ENCODE measurements around the gene PTPN2. TPM values are rescaled to one million over a fixed set of nuclear protein-coding genes. Genes with fewer than 3 reads are reported as not detected.

Gene PTPN2
- total and polyA plus RNA-seq, 2 experiments from 2014 or later, result 49.9 to 65.5 TPM

- peaks cover 4% of the 10 kb centered on the region; the same call in 2 of the 3 replicates for H3K36me3 Mint-ChIP-seq (ENCODE audit: low read depth)
Observed at GRCh38 chr18:12774982-12775381, 109.1 kb downstream of the PTPN2 start.

DNA sequence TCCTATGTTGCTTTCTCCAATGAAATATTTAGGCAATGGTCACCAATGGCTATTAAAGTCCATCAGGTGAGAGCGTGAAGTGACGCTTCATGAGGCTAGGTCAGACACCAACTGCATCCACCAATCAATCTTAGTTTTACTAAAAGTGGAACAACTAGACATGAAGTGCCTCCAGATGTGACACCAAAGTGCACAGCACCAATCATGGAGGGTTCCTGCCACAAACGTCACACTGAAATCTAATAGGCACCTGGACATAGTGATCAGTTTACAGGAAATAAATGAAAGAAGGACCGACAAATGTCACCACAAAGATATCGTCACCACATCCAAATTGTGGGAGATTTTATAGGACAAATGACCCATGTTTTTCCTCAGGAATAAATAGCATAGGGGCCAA is 110.7 kb downstream of the PTPN2 start:
- H3K4me2 ChIP-seq, result no peak overlapping the region
- no peaks in the 10 kb centered on the region for H3K36me3 ChIP-seq (ENCODE audit: insufficient read depth)
- no peak overlapping the region for H2AFZ ChIP-seq
- DNase-seq (ENCODE audit: low spot score) (no peak), ATAC-seq (no peak)
- Mint-ChIP-seq H3K4me3 (no peak overlapping the region), H3K4me1 (no peaks in the 10 kb centered on the region), H3K9me3 (peaks cover 6% of the 10 kb centered on the region; the same call in 2 of the 3 replicates), H3K36me3 (ENCODE audit: low read depth) (peaks cover 4% of the 10 kb centered on the region; the same call in 2 of the 3 replicates), H3K27me3 (ENCODE audit: insufficient read depth, low read depth, poor library complexity) (peaks cover 11% of the 10 kb centered on the region), H3K27ac (no peak overlapping the region)
- TF ChIP-seq STAT1 (IDR thresholded peaks at IDR 0.05; ENCODE audit: unreplicated experiment), result no peak
- no peak for TF ChIP-seq EZH2 (IDR thresholded peaks at IDR 0.05; ENCODE audit: low read depth, unreplicated experiment)
- TF ChIP-seq POLR2AphosphoS5 (IDR thresholded peaks at IDR 0.05; ENCODE audit: low read depth), result no peak
- TF ChIP-seq CTCF (conservative IDR thresholded peaks at IDR 0.05; ENCODE audit: low read depth in 2 of 2), result no peak
- TF ChIP-seq NANOG (IDR thresholded peaks at IDR 0.05; ENCODE audit: borderline replicate concordance), result no peak
- no peak for TF ChIP-seq ZNF331 (CRISPR knock-in tag; IDR thresholded peaks at IDR 0.05; ENCODE audit: low read depth)
- TF ChIP-seq CREB1 (CRISPR knock-in tag; IDR thresholded peaks at IDR 0.05; ENCODE audit: low read depth), result no peak
- TF ChIP-seq, protein P1, sequence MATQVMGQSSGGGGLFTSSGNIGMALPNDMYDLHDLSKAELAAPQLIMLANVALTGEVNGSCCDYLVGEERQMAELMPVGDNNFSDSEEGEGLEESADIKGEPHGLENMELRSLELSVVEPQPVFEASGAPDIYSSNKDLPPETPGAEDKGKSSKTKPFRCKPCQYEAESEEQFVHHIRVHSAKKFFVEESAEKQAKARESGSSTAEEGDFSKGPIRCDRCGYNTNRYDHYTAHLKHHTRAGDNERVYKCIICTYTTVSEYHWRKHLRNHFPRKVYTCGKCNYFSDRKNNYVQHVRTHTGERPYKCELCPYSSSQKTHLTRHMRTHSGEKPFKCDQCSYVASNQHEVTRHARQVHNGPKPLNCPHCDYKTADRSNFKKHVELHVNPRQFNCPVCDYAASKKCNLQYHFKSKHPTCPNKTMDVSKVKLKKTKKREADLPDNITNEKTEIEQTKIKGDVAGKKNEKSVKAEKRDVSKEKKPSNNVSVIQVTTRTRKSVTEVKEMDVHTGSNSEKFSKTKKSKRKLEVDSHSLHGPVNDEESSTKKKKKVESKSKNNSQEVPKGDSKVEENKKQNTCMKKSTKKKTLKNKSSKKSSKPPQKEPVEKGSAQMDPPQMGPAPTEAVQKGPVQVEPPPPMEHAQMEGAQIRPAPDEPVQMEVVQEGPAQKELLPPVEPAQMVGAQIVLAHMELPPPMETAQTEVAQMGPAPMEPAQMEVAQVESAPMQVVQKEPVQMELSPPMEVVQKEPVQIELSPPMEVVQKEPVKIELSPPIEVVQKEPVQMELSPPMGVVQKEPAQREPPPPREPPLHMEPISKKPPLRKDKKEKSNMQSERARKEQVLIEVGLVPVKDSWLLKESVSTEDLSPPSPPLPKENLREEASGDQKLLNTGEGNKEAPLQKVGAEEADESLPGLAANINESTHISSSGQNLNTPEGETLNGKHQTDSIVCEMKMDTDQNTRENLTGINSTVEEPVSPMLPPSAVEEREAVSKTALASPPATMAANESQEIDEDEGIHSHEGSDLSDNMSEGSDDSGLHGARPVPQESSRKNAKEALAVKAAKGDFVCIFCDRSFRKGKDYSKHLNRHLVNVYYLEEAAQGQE (IDR thresholded peaks at IDR 0.05; ENCODE audit: unreplicated experiment), result no peak
- H3K9me2 ChIP-seq (ENCODE audit: insufficient read depth), result 0 out of 2 replicates have a peak, but pooled peaks cover 8% of the 10 kb centered on the region
- H3F3A ChIP-seq (replicated peaks; ENCODE audit: low read depth), result no peaks in the 10 kb centered on the region
- H3K79me2 ChIP-seq (replicated peaks; ENCODE audit: insufficient read depth), result no peaks in the 10 kb centered on the region
- no peaks in the 10 kb centered on the region for H3K4me1 ChIP-seq (ENCODE audit: insufficient read depth)
- H4K20me1 ChIP-seq (replicated peaks; ENCODE audit: insufficient read depth), result no peaks in the 10 kb centered on the region
- no peak overlapping the region for H3K4me3 ChIP-seq
- peaks cover 30% of the 10 kb centered on the region for H3K27me3 ChIP-seq (ENCODE audit: insufficient read depth)
- H3K27ac ChIP-seq (ENCODE audit: low read depth), result no peak overlapping the region

More at GRCh38 chr18:12774982-12775381, 109.1 kb downstream of the PTPN2 start:
- no peaks in the 10 kb centered on the region for H3K4me1 ChIP-seq (ENCODE audit: insufficient read depth)
- TF ChIP-seq JUNB (IDR thresholded peaks at IDR 0.05; ENCODE audit: unreplicated experiment) (no peak), EZH2 (IDR thresholded peaks at IDR 0.05; ENCODE audit: low read depth, unreplicated experiment) (no peak), POLR2AphosphoS5 (IDR thresholded peaks at IDR 0.05; ENCODE audit: low read depth) (no peak), EZH2phosphoT487 (IDR thresholded peaks at IDR 0.05; ENCODE audit: unreplicated experiment) (no peak), ETS1 (IDR thresholded peaks at IDR 0.05) (no peak), CREB1 (CRISPR knock-in tag; IDR thresholded peaks at IDR 0.05; ENCODE audit: low read depth) (no peak), STAT1 (IDR thresholded peaks at IDR 0.05; ENCODE audit: unreplicated experiment) (no peak), ZNF114 (CRISPR knock-in tag; IDR thresholded peaks at IDR 0.05) (no peak), NANOG (IDR thresholded peaks at IDR 0.05; ENCODE audit: borderline replicate concordance) (no peak)
- H3K79me2 ChIP-seq (replicated peaks; ENCODE audit: insufficient read depth), result no peaks in the 10 kb centered on the region
- Mint-ChIP-seq H3K27me3 (ENCODE audit: insufficient read depth, low read depth, poor library complexity) (peaks cover 11% of the 10 kb centered on the region), H3K4me3 (no peak overlapping the region), H3K9me3 (peaks cover 6% of the 10 kb centered on the region; the same call in 2 of the 3 replicates), H3K4me1 (no peaks in the 10 kb centered on the region), H3K27ac (no peak overlapping the region)
- no peak overlapping the region for H3K27ac ChIP-seq (ENCODE audit: low read depth)
- H3K36me3 ChIP-seq (ENCODE audit: insufficient read depth), result no peaks in the 10 kb centered on the region
- no peak overlapping the region for H3K4me2 ChIP-seq
- ATAC-seq (no peak), DNase-seq (ENCODE audit: low spot score) (no peak)
- H3K4me3 ChIP-seq, result no peak overlapping the region
- H4K20me1 ChIP-seq (replicated peaks; ENCODE audit: insufficient read depth), result no peaks in the 10 kb centered on the region
- H2AFZ ChIP-seq, result no peak overlapping the region
- no peaks in the 10 kb centered on the region for H3F3A ChIP-seq (replicated peaks; ENCODE audit: low read depth)
- H3K9me2 ChIP-seq (ENCODE audit: insufficient read depth), result 0 out of 2 replicates have a peak, but pooled peaks cover 8% of the 10 kb centered on the region
- peaks cover 46% of the 10 kb centered on the region for H3K27me3 ChIP-seq (ENCODE audit: insufficient read depth)

All from GM23338 (cell line).